GM12801 (cell line): ENCODE measurements around the gene ZFAND3.

ENCODE experiments used
- TF ChIP-seq, protein P1 (sequence below): IDR thresholded peaks from one replicate; pipeline ENCODE4 v1.5.1; 2011; ENCODE audit warnings: control low read depth; ENCODE audit not compliant: insufficient read length; ENCODE audit errors: extremely low read depth

ZFAND3 gene

DNA sequence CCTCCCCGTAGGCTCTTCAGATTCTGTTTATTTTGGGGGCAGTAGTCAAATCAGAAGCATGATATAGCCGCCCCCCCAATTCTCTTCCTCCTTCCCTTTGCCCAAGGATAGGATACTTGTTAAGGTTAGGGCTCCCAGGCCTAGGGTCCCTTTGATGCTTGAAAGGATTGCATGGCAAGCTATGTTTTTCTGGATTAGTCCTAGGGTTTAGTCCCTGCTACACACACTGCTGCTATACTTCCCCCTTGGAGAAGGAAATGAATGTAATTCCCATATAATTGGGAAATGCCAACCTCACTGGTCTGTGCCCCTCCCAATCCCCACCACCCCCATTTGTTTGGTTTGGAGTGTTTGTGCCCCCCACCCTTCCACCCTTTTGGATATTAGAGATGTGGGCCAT lies 62.8 kb downstream of the ZFAND3 start:
- TF ChIP-seq, protein P1, sequence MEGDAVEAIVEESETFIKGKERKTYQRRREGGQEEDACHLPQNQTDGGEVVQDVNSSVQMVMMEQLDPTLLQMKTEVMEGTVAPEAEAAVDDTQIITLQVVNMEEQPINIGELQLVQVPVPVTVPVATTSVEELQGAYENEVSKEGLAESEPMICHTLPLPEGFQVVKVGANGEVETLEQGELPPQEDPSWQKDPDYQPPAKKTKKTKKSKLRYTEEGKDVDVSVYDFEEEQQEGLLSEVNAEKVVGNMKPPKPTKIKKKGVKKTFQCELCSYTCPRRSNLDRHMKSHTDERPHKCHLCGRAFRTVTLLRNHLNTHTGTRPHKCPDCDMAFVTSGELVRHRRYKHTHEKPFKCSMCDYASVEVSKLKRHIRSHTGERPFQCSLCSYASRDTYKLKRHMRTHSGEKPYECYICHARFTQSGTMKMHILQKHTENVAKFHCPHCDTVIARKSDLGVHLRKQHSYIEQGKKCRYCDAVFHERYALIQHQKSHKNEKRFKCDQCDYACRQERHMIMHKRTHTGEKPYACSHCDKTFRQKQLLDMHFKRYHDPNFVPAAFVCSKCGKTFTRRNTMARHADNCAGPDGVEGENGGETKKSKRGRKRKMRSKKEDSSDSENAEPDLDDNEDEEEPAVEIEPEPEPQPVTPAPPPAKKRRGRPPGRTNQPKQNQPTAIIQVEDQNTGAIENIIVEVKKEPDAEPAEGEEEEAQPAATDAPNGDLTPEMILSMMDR: no peak

DNA sequence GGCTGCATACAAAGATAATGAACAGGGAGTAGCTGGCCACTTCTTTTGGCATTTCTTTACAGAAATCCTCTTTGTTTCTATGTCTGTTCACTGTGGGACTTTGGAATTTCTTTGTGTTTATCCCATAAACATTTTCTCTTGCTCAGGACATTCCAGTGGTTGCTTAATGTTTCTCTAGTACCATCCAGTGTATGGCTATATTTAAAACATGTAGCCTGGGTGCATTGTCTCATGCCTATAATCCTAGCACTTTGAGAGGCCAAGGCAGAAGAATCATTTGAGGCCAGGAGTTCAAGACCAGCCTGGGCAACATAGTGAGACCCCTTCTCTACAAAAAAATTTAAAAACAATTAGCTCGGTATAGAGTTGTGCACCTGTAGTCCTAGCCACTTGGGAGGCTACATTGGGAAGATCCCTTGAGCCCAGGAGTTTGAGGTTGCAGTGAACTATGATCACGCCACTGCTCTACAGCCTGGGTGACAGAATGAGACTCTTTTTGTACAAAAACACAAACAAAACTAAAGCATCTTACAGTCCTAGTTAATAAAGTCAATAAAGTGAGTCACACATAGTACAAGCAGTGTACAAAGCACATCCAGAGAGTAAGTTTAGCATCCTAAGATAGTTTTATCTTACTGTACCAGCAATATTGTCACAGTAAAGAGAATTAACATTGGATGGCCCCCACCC lies 63.3 kb downstream of the ZFAND3 start:
- TF ChIP-seq, protein P1: no peak

DNA sequence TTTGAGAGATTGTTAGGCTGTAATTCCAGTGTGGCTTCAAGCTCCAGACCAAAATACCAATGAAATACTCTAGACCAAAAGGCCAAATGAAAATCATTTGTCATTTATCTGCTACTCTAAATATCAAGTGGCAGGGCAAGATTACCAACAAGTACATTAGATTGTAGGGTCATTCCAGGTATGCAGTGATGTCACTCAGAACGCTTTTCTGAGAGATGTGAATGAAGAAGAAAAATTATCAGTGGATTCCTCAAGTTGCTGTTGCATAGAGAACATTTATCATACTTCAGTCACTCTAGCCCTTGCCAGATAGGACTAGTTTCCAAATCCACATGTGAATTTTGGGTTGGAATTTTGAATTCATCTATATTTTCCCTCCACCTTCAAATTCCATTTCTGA lies 65.0 kb downstream of the ZFAND3 start:
- TF ChIP-seq, protein P1: no peak

DNA sequence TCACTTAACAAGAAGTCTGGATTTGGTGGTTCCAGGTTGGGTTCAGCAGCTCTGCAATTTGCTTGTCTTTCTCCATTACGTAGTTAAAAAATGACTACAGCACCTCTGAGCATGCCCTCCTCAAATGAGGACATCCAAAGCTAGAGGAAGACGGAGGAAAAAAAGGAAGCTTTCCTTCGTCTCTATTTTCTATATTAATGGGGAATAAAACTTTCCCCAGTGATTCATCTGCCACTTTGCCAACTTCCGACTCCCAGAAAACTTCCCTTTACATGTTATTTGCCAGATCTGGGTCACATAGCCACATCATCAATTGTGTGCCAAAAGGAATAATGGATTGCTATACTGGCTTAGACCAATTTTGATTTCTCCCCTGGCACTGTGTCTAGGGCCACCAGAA lies 69.5 kb downstream of the ZFAND3 start:
- TF ChIP-seq, protein P1: no peak

DNA sequence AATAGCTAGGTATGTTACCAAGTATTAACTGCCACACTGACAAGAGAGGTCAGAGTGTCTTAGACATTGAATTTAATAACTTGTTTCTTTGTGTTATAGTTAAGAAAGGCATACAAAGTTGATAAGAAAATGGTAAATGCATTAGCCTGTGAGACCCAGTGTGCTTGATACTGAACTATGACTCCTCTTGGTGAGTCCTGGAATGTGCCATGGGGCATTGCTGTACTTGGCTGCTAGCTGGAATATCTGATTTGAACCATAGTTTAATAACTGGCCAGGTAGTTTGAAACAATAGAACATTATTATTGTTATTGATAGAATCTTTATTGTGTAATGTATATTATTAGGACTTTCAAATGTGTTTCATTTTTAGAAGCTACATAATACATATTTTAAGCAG lies 70.0 kb downstream of the ZFAND3 start:
- TF ChIP-seq, protein P1: no peak

DNA sequence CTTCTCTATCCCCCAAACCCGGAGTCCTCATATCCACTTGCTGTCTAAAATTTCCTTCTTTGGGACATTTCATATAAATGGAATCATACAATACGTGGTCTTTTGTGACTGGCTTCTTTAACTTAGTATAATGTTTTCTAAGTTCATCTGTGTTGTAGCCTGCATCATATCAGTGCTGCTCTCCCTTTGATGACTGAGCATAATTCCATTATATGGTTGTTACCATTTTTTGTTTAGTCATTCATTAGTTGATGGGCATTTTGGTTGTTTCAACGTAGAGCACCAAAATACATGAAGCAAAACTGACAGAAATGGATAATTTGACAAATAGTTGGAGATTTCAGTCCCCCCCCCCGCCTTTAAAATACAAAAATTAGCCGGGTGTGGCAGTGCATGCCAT lies 71.5 kb downstream of the ZFAND3 start:
- TF ChIP-seq, protein P1: no peak

DNA sequence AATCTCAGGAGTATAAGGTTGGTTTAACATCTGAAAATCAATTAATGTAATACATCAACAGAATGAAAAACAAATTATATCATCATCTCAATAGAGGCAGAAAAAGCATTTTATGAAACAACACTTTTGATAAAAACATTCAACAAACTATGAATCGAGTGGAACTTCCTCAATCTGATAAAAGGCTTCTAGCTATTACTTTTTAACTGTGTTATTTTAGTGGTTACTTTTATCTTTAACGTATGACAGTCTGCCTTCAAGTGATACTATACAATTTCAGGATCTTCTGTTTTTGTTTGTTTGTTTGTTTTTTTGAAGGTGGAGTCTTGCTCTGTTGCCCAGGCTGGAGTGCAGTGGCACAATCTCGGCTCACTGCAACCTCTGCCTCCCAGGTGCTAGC lies 73.7 kb downstream of the ZFAND3 start:
- TF ChIP-seq, protein P1: no peak

DNA sequence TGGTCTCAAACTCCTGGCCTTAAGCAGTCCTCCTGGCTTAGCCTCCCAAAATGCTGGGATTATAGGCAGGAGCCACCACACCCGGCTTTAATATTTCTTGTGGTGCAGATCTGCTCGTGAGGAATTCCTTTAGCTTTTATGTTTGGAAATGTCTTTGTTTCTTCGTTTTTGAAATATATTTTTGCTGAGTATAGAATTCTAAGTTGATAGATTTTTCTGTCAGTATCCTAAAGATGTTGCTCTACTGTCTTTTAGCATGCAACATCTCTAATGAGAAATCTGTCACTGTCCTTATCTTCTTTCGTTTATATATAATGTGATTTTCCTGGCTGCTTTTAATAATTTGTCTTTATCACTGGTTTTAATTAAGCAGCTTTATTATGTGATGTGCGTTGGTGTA lies 75.1 kb downstream of the ZFAND3 start:
- TF ChIP-seq, protein P1: no peak
